K562 (cell line): ENCODE measurements around the gene SFTPB.

Experiments used
- POLR3A ChIP-seq: IDR thresholded peaks from 2 replicates; pipeline ENCODE4 v1.6.1; 2011; ENCODE audit warnings: borderline replicate concordance, mild to moderate bottlenecking, moderate library complexity; ENCODE audit not compliant: insufficient read length, insufficient read depth; ENCODE audit errors: extremely low read depth
- ZSCAN29 ChIP-seq: fragments of 450-650 bp; IDR thresholded peaks from 2 replicates; pipeline ENCODE4 v1.6.1; 2017

DNA sequence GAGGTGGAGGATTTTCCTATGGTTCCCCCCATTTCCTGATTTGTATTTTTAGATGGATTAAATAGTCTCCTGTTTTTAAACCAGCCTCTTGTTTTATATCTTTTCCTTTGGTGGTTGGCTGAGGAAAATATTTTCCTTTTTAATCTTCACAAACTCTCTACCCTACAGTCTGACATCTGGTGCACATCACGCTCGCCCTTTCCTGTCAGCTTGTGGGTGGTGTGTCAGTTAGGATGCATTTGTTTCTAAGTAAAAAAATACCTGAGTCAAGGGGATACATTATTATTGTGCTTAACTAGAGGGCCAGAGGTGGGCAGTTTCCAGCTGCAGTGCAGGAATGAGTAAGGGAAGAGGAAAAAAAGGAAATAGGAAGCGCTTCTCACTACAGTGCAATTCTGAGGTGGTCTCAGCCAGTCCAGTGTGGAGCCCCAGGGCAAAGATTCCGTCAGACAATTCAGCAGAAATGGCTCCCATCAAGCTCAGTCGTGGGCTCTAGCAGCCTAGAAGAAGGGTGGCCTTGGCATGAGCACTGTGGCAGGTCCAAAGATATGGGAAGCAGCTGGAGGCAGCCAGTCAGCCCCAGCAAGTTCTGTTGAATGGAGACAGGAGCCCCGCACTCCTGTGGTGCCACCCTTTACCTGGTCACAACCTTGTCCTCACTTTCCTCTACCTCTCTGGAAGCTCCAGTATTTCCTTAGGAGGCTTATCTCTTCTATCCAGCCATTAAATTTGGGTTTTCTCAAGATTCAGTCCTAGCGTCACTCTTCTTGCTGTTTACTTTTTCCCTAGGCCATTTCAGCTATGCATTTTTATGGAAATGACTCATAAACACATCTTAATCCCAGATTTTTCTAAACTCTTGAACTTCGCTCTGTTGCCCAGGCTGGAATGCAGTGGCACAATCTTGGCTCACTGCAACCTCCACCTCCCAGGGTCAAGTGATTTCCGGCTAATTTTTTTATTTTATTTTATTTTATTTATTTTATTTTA is 18.5 kb downstream of the SFTPB start:
- TF ChIP-seq POLR3A (no peak), ZSCAN29 (no peak)
